Endothelial cell of umbilical vein (primary cell): Measurements from ENCODE around the gene SNRPD2. TPM values are rescaled to one million over a fixed set of nuclear protein-coding genes. Genes with fewer than 3 reads are reported as not detected.

ENCODE experiments used
- BruUV-seq: library from RNA; stranded (reverse); fragments of 400-500 nt; replicated peaks from 2 replicates; lab custom pipeline; 2021; lab: Mats Ljungman, UMichigan
- CTCF ChIA-PET: fragments of 300-600, 350-600 bp; sonication (Branson Sonifier 250); formaldehyde crosslinking; loops from one replicate; lab custom pipeline; 2021; ENCODE audit warnings: antibody characterized with exemption, inconsistent platforms; lab: Charles Lee
- POLR2A ChIA-PET: fragments of 300-600, 350-600 bp; sonication (Branson Sonifier 250); formaldehyde crosslinking; loops from one replicate; lab custom pipeline; 2021; ENCODE audit warnings: antibody characterized with exemption, inconsistent platforms; lab: Charles Lee
- DNase-seq: peaks from one replicate; pipeline ENCODE4 v3.0.0-alpha.2; 2011; ENCODE audit warnings: low read depth, low spot score
- FAIRE-seq: peaks from 2 replicates; lab custom pipeline; 2011; peaks lifted over from hg19 to GRCh38; lab: Jason Lieb, UNC
- H2AFZ ChIP-seq: 2 replicates; pipeline ENCODE4 v1.6.0; 2012; ENCODE audit warnings: low read depth, low read length, control low read depth, inconsistent platforms
- H3K27ac ChIP-seq: 2 replicates; pipeline ENCODE4 v1.5.1; 2011; ENCODE audit warnings: low read depth, mild to moderate bottlenecking, control low read depth, low read length, moderate library complexity; ENCODE audit not compliant: insufficient read depth
- H3K27me3 ChIP-seq, 2 experiments: 2 replicates each; pipeline versions ENCODE4 v1.6.0 to v1.6.1; 2011; ENCODE audit warnings: low read length in 2 of 2, mixed read lengths in 1 of 2; ENCODE audit not compliant: control insufficient read depth in 2 of 2, insufficient read depth in 2 of 2
- H3K36me3 ChIP-seq, 2 experiments: 2 replicates in 1 of 2; 3 replicates in 1 of 2; pipeline ENCODE4 v1.5.1; 2011; ENCODE audit warnings: low read length in 2 of 2, mild to moderate bottlenecking in 1 of 2, moderate library complexity in 1 of 2; ENCODE audit not compliant: control insufficient read depth in 2 of 2, insufficient read depth in 2 of 2; ENCODE audit errors: extremely low read depth in 1 of 2
- H3K4me1 ChIP-seq: 3 replicates; pipeline ENCODE4 v1.5.1; 2011; ENCODE audit warnings: mild to moderate bottlenecking, low read length; ENCODE audit not compliant: control insufficient read depth, insufficient read depth; ENCODE audit errors: extremely low read depth
- H3K4me2 ChIP-seq: 2 replicates; pipeline ENCODE4 v1.6.1; 2011; ENCODE audit warnings: low read length, control low read depth, mixed read lengths; ENCODE audit not compliant: insufficient read depth
- H3K4me3 ChIP-seq, 3 experiments: fragments of 200-600 bp in 1 of 3; sonication (generic), shearing (Covaris generic) in 1 of 3; replicated peaks in 1 of 3; 2 replicates each; pipeline ENCODE4 v1.5.1; 2011 to 2016; ENCODE audit warnings: control low read depth in 3 of 3, low read length in 3 of 3, mild to moderate bottlenecking in 2 of 3, inconsistent platforms in 1 of 3, low read depth in 1 of 3, moderate library complexity in 1 of 3; ENCODE audit not compliant: insufficient read depth in 1 of 3
- H3K79me2 ChIP-seq: 2 replicates; pipeline ENCODE4 v1.6.0; 2012; ENCODE audit warnings: low read length, inconsistent platforms; ENCODE audit not compliant: control insufficient read depth, insufficient read depth
- H3K9ac ChIP-seq: replicated peaks from 2 replicates; pipeline ENCODE3; 2011; ENCODE audit warnings: low read length, control low read depth; ENCODE audit not compliant: insufficient read depth; ENCODE audit errors: extremely low read depth
- H3K9me1 ChIP-seq: replicated peaks from 3 replicates; pipeline ENCODE4 v1.6.0; 2011; ENCODE audit warnings: mild to moderate bottlenecking, low read length; ENCODE audit not compliant: control insufficient read depth, insufficient read depth; ENCODE audit errors: extremely low read depth
- H3K9me3 ChIP-seq: replicated peaks from 2 replicates; pipeline ENCODE4 v1.5.1; 2012; ENCODE audit warnings: low read length, inconsistent platforms; ENCODE audit not compliant: control insufficient read depth, insufficient read depth
- H4K20me1 ChIP-seq: replicated peaks from 2 replicates; pipeline ENCODE3; 2011; ENCODE audit warnings: mild to moderate bottlenecking, low read length; ENCODE audit not compliant: control insufficient read depth, insufficient read depth; ENCODE audit errors: extremely low read depth
- EZH2 ChIP-seq: IDR thresholded peaks from 2 replicates; pipeline ENCODE4 v1.6.1; 2012; ENCODE audit warnings: borderline replicate concordance, low read depth, mild to moderate bottlenecking, moderate library complexity, low read length, inconsistent platforms; ENCODE audit not compliant: severe bottlenecking
- FOS ChIP-seq: IDR thresholded peaks from 2 replicates; pipeline ENCODE4 v1.6.1; 2011; ENCODE audit warnings: mild to moderate bottlenecking, low read length, moderate library complexity, borderline replicate concordance; ENCODE audit not compliant: insufficient read depth
- GATA2 ChIP-seq: IDR thresholded peaks from 2 replicates; pipeline ENCODE4 v1.7.0; 2011; ENCODE audit warnings: low read depth, mild to moderate bottlenecking, moderate library complexity, mixed read lengths, low read length; ENCODE audit not compliant: insufficient read length, insufficient read depth
- JUN ChIP-seq: IDR thresholded peaks from 2 replicates; pipeline ENCODE4 v1.6.1; 2011; ENCODE audit warnings: borderline replicate concordance, low read depth; ENCODE audit not compliant: insufficient read length, insufficient read depth
- MYC ChIP-seq: IDR thresholded peaks from one replicate; pipeline ENCODE4 v1.6.1; 2011; ENCODE audit warnings: mild to moderate bottlenecking, low read depth, low read length
- POLR2A ChIP-seq: IDR thresholded peaks from 2 replicates; pipeline ENCODE4 v1.6.1; 2012; ENCODE audit warnings: low read depth, mild to moderate bottlenecking, control low read depth, low read length
- POLR2AphosphoS5 ChIP-seq: IDR thresholded peaks from 2 replicates; pipeline ENCODE4 v1.6.1; 2012; ENCODE audit warnings: low read depth, mild to moderate bottlenecking, control low read depth, low read length, moderate library complexity; ENCODE audit not compliant: insufficient read depth
- dilution Hi-C: fragments of 300-500 bp; cut with MboI; formaldehyde crosslinking; loops from one replicate; pipeline ENCODE4 v1.15.0; 2019; ENCODE audit warnings: low sequenced_read_pairs; ENCODE audit not compliant: extremely low pct_ligation_motif_present
- intact Hi-C: fragments of 100-400 bp; cut with micrococcal nuclease; formaldehyde crosslinking; loops from one replicate; pipeline ENCODE4 v1.10.0; 2022
- polyA plus RNA-seq, 4 experiments: library from polyadenylated mRNA; depleted of rRNA in 3 of 4; stranded (reverse) in 3 of 4; unstranded in 1 of 4; fragments of >200 nt; gene quantifications; 2 replicates each; pipeline versions ENCODE4 v1.2.1 to v1.2.3, GENCODE V29; 2011 to 2012; ENCODE audit warnings: missing spikeins in 1 of 4
- total RNA-seq: library from RNA; stranded (reverse); gene quantifications from 2 replicates; pipeline ENCODE4 v1.2.3, GENCODE V29; 2021
- TF ChIP-seq, protein P1 (sequence below), 2 donors: IDR thresholded peaks; 1 replicate in 1 of 2; 2 replicates in 1 of 2; pipeline ENCODE4 v1.5.1; 2011; ENCODE audit warnings: low read length in 2 of 2, mild to moderate bottlenecking in 2 of 2, moderate library complexity in 2 of 2, control low read depth in 1 of 2, inconsistent platforms in 1 of 2, low read depth in 1 of 2; ENCODE audit not compliant: insufficient read depth in 1 of 2; ENCODE audit errors: extremely low read depth in 1 of 2
- TF ChIP-seq, protein P2 (sequence below): IDR thresholded peaks from 2 replicates; pipeline ENCODE4 v1.6.1; 2011; ENCODE audit not compliant: insufficient read depth, insufficient read length

The SNRPD2 gene
- total and polyA plus RNA-seq, 2 donors (not counting 3 experiments of a cell fraction or from before 2014, with no cell fraction given): 512 to 519 TPM

DNA sequence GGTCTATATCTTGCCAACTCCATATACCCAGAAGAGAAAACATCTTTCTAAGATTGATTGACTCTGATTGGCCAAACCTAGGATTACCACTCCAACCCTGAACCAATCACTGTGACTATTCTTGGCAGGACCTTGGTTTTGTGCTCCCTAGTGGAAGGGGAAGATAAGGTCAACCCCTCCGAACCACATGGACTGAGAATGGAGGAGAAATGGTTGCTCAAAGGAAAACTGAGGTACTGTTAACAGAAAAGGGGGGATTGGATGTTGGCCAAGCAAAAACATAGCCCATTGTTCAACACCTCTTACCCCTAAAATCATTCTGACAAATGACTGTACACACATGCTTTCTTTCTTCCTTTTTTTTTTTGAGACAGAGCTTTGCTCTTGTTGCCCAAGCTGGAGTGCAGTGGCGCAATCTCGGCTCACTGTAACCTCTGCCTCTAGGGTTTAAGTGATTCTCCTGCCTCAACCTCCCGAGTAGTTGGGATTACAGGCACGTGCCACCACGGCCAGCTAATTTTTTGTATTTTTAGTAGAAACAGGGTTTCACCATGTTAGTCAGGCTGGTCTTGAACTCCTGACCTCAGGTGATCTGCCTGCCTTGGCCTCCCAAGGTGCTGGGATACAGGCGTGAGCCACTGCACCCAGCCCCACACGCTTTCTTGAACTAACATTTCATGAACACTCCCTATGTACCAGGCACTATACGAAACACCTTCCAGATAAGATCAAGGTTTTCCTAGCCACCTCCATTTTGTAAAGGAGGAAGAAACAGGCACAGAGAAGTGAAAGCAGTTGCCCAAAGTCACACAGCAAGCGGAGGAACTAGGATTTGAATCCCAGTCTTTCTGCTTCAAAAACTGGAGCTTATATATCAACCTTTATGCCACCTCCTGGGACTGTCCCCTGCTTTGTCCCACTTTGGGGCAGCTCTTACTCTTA lies 48.0 kb upstream of the SNRPD2 start:
- dilution Hi-C loops: no loop called here
- TF ChIP-seq GATA2 (no peak), POLR2A (no peak), EZH2 (no peak), JUN (no peak), MYC (no peak), POLR2AphosphoS5 (no peak), FOS (no peak)
- TF ChIP-seq, protein P1, sequence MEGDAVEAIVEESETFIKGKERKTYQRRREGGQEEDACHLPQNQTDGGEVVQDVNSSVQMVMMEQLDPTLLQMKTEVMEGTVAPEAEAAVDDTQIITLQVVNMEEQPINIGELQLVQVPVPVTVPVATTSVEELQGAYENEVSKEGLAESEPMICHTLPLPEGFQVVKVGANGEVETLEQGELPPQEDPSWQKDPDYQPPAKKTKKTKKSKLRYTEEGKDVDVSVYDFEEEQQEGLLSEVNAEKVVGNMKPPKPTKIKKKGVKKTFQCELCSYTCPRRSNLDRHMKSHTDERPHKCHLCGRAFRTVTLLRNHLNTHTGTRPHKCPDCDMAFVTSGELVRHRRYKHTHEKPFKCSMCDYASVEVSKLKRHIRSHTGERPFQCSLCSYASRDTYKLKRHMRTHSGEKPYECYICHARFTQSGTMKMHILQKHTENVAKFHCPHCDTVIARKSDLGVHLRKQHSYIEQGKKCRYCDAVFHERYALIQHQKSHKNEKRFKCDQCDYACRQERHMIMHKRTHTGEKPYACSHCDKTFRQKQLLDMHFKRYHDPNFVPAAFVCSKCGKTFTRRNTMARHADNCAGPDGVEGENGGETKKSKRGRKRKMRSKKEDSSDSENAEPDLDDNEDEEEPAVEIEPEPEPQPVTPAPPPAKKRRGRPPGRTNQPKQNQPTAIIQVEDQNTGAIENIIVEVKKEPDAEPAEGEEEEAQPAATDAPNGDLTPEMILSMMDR (IDR thresholded peaks at IDR 0.05; ENCODE audit: extremely low read depth in 1 of 2, insufficient read depth in 1 of 2, low read depth in 1 of 2, low read length in 2 of 2): no peak
- TF ChIP-seq, protein P2, sequence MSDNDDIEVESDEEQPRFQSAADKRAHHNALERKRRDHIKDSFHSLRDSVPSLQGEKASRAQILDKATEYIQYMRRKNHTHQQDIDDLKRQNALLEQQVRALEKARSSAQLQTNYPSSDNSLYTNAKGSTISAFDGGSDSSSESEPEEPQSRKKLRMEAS: no peak
- FAIRE-seq: no peak
- Histone ChIP-seq H3K9ac (no peak overlapping the region), H3K79me2 (no peaks in the 10 kb centered on the region), H3K4me2 (no peak overlapping the region), H3K9me1 (no peaks in the 10 kb centered on the region), H4K20me1 (no peaks in the 10 kb centered on the region), H3K36me3 (no peaks in the 10 kb centered on the region), H3K4me1 (no peaks in the 10 kb centered on the region), H3K27ac (no peak overlapping the region), H3K9me3 (no peaks in the 10 kb centered on the region), H3K27me3 (peaks cover 3 to 4% of the 10 kb centered on the region in 2 experiments), H3K4me3 (no peak overlapping the region), H2AFZ (no peak overlapping the region)
- no peak for DNase-seq
- no TSS peak for BruUV-seq
- ChIA-PET POLR2A (no interaction called here), CTCF (interaction anchor here (0.6 to 1.6 kb wide), 3 partner anchors 9 to 29 kb away, joined by 3 read pairs; partner anchors contain the start of gene SIX5)
- intact Hi-C loops: no loop called here
